GM12874 (cell line): ENCODE results near the gene NOXRED1.

Experiments used
- TF ChIP-seq, protein P1 (sequence below): IDR thresholded peaks from 2 replicates; pipeline ENCODE4 v1.5.1; 2011; ENCODE audit warnings: low read depth, mild to moderate bottlenecking, control low read depth, low read length, moderate library complexity; ENCODE audit not compliant: insufficient read depth

The NOXRED1 gene

DNA sequence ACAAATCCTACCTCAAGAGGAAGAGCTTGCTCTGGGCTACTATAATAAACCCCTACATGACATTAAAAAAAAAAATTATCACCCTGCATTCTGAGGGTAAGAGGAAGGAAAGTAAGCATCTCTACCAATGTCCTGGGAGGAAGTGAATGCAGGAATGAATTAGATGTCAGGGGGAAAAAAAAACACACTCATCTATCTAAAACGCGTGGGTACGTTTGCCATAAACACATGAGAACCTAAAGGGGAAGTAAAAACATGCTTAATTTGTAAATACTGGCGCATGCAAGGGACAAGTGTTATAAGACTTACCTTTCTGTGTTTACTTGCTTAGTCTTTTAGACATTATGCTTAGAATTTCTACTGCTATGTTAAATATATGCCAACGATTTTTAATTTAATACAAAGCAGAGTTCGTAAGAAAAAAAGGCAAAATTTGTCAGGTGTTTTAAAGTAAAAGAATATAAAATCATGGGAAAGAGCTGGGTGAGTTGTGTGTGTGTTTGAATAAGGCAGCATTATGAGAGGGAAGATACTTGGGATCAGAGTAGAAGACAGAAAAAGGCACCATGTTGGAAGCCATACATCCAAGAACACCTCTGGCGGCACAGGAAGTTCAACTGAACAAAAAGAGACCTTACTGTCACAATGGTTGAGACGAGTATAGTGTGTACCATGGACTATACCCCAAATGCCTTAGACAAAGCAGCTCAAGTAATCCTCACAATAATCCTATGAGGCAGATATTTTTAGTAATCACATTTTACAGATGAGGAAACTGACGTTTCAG, 48.0 kb downstream of the NOXRED1 start:
- TF ChIP-seq, protein P1, sequence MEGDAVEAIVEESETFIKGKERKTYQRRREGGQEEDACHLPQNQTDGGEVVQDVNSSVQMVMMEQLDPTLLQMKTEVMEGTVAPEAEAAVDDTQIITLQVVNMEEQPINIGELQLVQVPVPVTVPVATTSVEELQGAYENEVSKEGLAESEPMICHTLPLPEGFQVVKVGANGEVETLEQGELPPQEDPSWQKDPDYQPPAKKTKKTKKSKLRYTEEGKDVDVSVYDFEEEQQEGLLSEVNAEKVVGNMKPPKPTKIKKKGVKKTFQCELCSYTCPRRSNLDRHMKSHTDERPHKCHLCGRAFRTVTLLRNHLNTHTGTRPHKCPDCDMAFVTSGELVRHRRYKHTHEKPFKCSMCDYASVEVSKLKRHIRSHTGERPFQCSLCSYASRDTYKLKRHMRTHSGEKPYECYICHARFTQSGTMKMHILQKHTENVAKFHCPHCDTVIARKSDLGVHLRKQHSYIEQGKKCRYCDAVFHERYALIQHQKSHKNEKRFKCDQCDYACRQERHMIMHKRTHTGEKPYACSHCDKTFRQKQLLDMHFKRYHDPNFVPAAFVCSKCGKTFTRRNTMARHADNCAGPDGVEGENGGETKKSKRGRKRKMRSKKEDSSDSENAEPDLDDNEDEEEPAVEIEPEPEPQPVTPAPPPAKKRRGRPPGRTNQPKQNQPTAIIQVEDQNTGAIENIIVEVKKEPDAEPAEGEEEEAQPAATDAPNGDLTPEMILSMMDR: no peak

DNA sequence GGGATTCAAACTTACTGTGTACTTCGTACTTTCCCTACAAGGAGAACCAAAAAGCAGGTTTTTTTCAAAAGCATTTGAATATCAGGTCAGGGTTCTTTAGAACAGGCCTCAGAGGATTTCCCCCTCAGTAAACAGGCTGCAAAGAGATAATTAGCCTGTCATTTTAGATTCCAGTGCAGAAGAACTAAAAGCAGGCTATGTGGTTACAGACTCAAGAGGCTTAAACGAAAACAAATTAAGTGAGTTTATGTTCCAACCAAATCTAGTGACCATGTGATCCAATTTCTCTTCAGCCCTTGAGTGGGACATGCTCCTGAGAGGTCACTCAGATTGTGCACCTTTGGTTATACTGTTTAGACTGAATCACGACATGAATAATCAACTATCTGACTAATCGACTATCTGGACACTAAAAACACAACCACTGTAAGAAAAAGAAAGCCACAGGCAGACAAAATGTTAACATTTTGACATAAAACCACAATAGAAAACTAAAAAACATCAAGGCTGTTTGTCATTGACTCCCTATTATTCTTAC, 51.0 kb downstream of the NOXRED1 start:
- TF ChIP-seq, protein P1: no peak

DNA sequence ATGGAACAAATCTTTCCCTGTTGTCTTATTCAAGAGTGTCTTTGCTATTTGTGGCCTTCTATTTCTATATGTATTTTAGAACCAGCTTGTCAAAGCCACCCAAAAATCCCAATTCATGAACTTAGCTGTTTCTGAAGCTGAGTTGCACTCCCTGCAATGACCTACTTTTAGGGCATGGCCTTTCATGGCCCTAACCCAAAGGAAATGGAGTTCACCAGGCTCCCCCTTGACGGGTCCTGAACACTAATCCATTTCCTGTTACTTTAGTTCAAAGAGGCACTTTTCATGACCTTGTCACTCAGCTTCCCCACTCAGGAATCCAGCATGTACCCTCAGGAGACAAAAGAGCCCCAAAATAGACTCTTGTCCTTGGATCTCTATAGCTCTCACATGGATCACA, 54.0 kb downstream of the NOXRED1 start:
- TF ChIP-seq, protein P1: no peak

DNA sequence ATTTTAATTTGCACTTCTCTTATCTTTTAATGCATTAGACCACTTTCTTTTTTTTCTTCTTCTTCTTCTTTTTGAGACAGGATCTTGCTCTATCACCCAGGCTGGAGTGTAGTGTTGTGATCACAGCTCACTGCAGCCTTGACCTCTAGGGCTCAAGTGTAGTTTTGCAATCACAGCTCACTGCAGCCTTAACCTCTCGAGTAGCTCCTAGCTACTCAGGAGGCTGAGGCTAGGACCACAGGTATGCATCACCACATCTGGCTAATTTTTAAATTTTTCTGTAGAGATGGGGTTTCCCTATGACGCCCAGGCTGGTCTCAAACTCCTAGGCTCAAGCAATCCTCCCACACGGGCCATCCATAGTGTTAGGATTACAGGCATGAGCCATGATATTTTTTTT, 59.2 kb downstream of the NOXRED1 start:
- TF ChIP-seq, protein P1: no peak

DNA sequence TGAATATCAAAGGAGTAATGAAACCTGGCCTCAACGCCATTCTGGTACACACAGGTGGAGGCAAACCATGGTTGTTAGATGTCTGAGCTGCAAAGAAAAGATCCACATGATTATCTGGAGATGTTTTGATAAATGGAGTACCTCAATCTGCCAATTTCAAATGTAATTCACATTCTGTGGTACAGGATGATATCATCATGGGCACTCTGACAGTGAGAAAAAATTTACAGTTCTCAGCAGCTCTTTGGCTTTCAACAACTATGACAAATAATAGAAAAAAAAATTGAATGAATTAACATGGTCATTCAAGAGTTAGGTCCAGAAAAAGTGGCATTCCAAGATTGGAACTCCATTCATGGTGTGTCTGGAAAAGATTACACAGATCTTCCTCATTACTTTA, 63.7 kb downstream of the NOXRED1 start:
- TF ChIP-seq, protein P1: no peak

DNA sequence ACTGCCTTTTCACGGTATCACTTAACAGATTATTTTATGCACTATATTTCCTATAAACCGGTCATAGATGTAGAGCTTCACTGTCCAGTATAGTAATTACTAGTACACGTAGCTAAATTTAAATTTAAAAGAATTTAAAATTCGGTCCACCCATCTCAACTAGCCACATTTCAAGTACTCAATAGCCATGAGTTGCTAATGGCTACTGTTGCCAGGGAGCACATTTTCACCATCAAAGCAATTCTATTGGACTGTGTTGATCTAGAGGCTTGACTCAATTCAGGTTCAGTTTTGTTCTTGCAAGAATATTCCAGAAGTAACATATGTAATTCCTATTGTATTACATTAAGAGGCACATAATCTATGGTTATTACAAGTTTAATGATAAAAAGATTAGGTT, 66.4 kb downstream of the NOXRED1 start:
- TF ChIP-seq, protein P1: no peak

DNA sequence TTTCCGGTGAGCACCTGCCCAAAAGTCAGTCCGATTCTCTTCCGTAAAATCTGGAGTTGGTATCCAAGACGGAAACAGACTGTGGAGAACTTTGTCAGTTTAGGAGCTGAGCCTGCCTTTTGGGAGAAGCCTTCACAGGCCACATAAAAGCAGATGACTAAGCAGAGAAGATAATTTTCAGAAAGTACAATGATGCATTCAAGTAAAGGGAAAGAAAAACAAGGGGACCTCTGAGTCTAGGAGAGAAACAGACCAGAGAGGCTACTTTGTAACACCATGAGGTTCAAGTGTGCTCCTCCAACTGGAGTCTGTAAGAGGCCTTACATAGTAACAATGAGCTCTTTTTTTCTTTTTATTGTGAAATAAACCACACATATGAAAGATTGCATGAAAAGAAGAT, 67.5 kb downstream of the NOXRED1 start:
- TF ChIP-seq, protein P1: no peak
